Activated T-cell treated with anti-CD3 and anti-CD28 coated beads for 24 hours (primary cell): ENCODE results near the gene COL24A1.

Experiments used
- DNase-seq: peaks from one replicate; pipeline ENCODE4 v3.0.0-alpha.2; 2020; ENCODE audit warnings: low read depth

COL24A1 gene

GRCh38 chr1:86156566-86157455 is at the start of gene COL24A1:
TSS of gene COL24A1 (minus strand) at chr1:86156772. CDS start at chr1:86156396, 376 bp downstream.
- no peak for DNase-seq

DNA sequence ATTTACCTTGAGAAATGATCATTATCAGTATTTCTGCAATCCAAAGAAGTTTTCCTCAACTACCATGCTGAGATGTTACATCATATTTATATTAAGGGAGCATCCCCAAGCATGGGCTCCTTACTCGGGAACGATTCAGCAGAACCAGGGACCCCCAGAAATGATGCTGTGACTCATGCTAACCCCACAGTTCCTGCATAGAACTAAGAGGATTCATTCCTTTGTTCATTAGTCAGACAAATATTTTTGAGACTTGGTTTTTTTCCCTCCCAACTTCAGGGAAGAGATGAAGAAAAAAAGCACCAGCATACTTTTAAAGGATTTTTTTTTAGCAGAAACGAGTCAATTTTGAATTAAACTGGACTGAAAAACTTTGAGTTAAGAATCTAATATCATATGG is 49.2 kb upstream of the COL24A1 start:
- DNase-seq: no peak

DNA sequence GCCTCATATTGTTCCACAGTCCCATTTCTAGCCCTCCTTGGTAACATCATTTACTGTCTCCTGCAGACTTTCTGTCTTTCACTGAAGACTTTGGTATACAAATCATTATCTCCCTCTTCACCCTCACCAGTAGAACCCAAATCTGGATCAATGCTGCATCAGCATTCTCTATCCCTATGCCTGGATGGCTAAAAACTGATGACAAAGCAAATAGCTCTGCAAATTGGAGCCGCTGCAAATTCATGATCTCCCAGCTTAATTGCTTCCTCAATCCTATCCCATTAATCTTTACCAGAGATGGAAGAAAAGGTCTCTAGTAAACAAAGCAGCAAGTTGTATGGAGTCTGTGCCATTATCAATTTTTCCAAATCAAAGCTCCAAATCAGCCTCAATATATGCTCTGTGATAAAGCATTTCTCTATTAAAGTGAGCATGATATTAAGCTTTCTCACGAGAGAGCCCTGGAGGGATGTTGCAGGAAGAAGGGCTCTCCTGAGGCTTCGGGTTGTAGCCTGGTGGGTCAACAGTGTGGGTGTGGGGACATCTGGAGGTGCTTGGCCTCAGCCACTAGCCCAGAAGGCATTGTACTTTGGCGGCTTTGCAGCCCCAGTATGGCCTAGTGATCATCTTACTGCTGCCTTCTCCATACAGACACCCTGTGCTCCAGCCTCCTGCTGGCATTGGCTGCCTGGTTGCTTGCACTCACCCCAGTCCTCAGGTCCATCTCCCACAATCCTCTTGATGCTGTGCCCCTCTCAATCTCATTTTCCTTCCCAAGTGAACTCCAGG is 46.2 kb upstream of the COL24A1 start:
- DNase-seq: no peak

DNA sequence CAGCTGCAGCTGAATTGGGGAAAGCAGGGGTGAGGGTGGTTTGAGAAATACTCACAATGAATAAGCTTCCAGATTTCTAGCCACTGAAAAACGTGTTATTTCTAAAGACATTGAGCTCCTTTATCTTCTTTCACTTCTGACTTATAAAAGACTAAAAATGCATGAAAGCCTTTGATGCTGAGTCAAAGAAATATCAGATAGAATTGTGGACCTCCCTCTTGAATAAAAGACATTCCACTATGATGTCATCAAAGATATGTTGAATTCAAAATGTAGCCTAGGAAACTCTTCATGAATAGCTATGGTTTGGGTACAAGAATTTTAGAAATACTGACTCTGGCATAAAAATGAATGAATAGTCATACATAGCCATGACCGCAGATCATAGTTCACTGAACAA is 44.7 kb upstream of the COL24A1 start:
- no peak for DNase-seq

GRCh38 chr1:86200901-86201300 is 44.3 kb upstream of the COL24A1 start:
- no peak for DNase-seq

GRCh38 chr1:86197206-86197855 is 40.8 kb upstream of the COL24A1 start:
- DNase-seq: no peak

DNA sequence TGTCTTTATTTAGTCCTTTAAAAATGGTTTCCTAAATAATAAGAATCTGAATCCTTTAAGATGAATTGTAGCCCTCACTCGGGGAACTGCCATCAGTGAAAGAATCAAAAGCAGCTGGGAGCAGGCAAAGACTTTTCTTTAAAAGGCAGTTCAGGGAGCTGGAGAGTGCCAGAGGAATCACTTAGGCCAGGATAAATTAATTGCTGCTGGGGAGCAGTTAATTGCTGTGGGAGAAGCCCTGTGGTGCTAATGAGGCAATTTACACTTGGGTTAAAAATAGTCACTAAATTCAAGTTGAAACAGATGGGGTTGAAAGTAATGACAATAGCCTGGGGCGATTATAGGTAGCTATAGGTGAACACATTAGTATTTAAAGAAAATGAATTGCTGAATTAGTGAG is 38.7 kb upstream of the COL24A1 start:
- no peak for DNase-seq

- no peak for DNase-seq
Measured at GRCh38 chr1:86194491-86195034, 38.0 kb upstream of the COL24A1 start.

- no peak for DNase-seq
Measured at GRCh38 chr1:86192417-86192816, 35.8 kb upstream of the COL24A1 start.

DNA sequence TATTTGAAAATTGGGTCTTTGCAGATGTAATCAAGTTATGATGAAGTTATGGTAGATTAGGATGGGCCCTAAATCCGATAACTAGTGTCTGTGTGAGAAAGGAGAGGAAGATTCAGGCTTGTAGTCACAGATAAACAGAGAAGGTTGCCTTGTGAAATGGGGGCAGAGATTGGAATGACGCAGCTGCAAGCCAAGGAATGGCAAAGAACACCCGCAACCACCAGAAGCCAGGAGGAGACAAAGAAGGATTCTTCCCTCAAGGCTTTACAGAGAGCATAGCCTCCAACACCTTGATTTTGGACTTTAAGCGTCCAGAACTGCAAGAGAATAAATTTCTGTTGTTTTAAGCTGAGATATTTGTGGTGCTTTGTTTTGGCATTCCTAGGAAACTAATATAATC is 35.4 kb upstream of the COL24A1 start:
- no peak for DNase-seq

GRCh38 chr1:86190873-86191272 is 34.3 kb upstream of the COL24A1 start:
- DNase-seq: no peak

GRCh38 chr1:86184426-86184825 is 27.9 kb upstream of the COL24A1 start:
- no peak for DNase-seq

GRCh38 chr1:86183810-86184209 is 27.2 kb upstream of the COL24A1 start:
- no peak for DNase-seq

DNA sequence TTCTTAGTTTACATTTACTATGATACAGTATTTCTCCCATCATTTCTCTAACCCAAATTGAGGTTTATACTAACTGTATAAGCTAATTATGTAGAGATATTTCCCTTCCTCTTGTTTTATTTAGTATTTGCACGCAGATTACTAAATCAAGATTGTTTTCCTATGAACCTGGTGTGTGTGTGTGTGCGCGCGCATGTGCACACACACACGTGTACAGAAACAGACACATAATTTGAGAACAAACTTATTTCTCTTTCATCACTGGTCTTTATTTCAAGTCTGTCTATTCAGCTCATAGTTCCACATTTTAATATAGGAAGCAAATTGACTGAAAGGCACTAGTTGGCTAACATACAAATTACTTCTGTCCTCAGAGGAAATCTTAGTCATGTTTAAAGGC is 19.7 kb upstream of the COL24A1 start:
- DNase-seq: no peak

DNA sequence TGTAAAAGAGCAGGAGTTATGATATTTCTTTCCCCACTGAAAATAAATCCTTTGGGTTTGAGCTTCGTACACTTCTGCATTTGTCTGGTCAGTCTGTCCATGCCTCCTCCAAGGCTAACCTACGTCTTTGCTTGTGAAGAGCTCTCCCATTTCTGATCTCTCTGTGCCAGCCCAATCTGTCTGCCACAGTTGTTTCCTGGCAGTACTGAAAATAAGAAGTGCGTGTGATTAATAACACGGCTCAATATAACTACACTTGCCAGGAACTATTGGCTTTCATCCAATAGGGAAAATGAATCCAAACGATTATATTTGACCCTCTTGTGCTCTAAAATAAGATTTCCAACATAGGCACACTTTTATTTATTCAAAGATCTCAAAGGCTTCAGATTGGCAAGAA is 19.2 kb upstream of the COL24A1 start:
- DNase-seq: no peak

DNA sequence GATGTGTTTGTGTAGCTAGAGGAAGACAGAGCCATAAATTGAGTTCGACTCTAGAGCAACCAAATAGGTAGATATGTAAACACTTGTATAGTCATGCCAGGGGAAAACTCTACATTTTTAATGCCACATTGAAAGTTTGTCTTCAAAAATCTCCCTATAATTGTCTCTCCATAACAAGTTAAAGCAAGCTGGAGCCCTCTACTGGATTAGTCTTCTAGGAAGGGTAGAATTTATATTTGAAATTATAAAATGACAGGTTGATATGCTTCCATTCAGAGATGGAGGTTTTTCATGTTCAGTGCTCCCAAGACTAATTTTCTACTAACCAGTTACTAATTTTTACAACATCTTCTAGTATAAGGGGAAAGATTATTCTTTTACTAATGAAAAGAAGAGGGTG is 13.1 kb upstream of the COL24A1 start:
- DNase-seq: no peak

DNA sequence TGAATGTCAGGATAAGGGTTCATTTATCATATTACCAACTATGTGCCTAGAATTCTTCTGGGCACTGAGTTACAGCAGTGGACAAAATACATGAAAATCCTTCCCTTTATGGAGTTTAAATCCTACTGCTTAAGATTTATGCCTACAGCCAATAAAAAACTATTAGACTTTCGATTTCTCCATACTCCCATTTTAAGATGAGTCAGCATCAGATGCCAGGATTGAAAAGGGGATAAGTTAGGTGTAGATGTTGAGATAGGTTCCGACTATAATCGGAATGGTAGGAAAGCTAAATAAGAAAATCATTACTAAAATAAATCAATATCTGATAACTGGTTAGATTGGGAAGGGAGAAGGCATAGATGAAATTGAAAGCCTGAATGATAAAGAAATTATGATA is 3.2 kb upstream of the COL24A1 start:
- DNase-seq: no peak

DNA sequence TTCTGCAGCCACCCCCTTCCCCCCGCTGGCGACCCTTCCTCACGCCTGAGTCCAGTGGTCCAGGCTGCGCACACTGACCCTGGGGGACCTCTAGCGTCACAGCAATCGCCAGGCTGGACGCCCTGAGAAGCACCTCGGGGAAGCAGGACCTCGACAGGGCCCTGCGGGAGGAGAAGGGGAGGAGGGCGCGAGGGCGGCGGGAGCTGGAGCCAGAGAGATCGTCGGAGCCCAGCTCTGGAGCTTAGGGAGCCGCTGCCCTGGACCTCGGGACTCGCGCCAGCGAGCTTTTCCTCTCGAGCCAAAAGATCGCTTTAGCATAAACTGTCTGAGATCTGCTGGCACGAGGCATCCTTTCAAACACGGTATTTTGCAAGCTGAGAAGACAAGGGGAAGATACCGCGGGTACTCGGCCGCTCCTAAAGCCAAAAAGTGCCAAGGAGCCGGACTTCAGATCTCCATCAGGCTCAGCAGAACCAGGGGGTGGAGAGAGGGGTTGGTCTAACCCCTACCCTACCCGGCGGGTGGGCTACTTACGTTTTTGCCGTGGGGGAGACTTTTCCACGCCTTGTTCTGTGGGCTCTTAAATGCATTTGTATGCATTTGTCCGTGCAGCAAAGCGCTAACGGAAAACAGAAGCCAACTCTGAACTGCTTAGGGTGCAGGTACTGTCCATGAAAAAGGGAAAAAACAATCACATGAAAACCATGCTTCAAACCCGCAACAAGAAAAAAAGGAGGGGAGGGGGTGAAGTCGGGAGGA is 586 bp downstream of the COL24A1 start:
- no peak for DNase-seq

DNA sequence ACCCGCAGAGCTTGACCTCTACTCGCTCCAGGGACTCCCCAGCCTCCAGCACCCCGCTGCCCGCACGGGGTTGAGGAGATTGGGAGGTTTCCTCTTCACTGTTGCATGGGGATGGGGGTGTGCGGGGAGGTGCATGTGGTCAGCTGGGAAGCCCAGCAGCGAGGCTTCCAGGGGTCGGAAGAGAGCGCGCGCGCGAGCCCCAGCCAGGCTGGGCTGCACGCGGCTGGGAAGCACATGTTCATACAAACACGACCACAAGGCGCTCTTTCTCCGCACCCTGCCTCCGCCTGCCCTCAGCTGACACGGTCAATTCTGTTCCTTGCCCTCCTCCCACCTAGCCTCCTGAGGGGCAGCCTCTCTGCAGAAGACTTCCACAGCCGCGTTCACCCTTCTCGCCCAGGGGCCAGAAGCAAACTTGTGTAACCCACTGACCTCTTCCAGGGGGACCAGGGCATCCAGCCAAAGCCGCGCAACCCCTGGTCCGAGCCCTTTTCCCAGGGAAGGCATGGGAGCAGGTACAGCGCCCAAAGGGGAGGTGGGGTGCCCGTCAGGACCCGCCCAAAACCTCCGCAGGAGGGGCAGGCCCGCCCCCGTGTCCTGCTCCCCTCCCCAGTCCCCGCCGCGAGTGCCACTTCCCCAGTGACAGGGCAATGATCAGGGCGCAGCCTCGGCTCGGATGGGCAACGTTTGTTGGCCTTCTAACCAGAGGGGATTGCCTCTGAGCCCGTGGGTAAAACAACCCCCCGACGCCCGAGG is 1.3 kb downstream of the COL24A1 start:
- no peak for DNase-seq

GRCh38 chr1:86154571-86155050 is 2.0 kb downstream of the COL24A1 start:
- no peak for DNase-seq

- no peak for DNase-seq
Measured at GRCh38 chr1:86153836-86154235, 2.7 kb downstream of the COL24A1 start.
